HG03575 (cell line): ENCODE data around the gene PIK3C3.
A peak's percentile ranks its signal among the peaks of the same experiment; 100 is the strongest.
"Not testable (repeated sequence)": the region's sequence is repeated elsewhere in the genome, so short reads cannot be mapped to it uniquely, and the experiment has no call there.

ENCODE experiments used
- ATAC-seq: cut with Tn5 transposase; IDR thresholded peaks from one replicate; pipeline ENCODE4 v1.9.1; 2021; ENCODE audit not compliant: unreplicated experiment, insufficient number of reproducible peaks, low FRiP score; ENCODE audit errors: extremely low read depth

The PIK3C3 gene

DNA sequence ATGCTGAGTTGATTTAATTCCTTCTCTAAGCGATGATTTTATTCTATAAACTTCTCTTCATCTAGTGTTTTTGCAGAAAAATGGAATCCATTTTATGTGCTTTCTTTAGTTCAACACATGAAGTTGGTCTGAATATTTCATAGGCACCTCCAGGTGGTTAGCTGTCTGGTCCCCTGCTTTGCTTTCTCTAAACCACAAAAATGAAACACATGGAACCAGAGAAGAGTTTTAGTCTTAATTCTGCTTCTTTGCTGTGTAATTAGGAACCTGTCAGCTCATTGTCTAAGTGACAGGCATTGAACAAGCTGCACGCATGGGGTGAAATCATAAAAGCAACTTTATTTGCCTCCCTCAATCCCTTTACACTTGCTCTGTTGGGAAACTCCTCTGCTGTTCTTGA is 150.4 kb downstream of the PIK3C3 start:
- ATAC-seq = no peak

GRCh38 chr18:42106784-42107183 is 151.8 kb downstream of the PIK3C3 start:
- no peak for ATAC-seq

DNA sequence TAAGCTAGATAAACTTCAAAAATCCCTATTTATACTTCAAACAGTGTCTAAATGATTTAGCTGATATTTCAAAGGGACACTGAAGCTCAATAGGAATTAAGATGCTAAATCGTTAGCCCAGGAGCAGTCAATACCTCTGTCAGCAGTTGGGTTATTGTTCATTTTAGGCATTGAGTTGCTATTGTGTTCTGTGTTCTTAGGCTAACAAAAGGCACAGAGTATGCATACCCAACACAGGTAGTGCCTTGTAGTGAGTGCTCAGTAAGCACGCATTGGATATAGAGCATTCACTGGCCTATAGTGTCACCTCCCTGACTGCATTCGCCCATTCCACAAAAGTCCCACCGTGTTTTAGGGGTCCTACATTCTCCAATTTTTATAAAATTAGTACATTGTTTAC is 152.3 kb downstream of the PIK3C3 start:
- no peak for ATAC-seq

- ATAC-seq = no peak
These were observed 152.8 kb downstream of the PIK3C3 start for GRCh38 chr18:42107691-42108450.

DNA sequence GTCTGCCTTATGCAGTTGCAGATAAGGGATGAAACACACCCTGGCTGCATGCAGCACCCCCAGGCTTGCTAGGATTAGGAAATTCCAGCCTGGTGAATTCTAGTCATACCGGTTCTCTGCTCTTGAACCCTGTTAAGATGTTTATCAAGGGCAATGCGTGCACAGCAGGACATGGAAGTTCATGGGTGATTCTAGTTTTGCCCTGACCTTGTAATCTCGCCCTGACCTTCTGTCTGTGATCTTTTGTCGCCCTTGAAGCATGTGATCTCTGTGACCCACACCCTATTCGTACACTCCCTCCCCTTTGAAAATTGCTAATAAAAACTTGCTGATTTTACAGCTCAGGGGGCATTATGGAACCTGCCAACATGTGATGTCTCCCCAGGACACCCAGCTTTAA is 157.1 kb downstream of the PIK3C3 start:
- ATAC-seq = not testable (repeated sequence)

GRCh38 chr18:42112657-42113420 is 157.8 kb downstream of the PIK3C3 start:
- no peak for ATAC-seq

DNA sequence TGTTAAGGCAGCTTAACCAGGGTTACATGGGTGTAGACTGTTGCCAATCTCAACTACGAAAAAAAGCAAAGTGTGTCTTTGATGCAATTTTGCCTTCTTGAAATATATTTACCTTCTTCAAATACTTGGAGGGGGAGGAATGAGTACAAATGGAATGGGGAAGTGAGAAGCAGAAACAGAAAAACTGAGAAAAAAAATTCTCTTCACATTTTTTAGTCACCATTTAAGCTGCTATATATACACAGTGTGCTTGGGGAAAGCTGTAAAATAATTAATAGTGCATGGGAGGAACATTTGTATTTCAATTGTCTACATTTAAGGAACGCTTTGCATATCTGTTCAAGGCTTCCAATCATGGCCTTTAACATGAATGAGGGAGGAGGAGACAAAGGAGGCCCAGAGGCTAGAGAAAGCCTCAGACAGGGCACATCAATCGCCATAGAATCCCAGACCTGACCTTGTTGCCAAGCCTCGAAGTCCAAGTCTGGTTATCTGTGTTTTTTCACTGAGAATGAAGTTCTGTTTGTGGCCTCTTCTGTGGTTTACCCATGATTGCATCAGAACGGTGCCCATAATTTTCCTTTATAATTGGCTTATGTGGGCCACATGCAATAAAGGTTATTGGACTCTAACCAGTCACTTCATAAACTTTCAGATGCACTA is 158.6 kb downstream of the PIK3C3 start:
- no peak for ATAC-seq

- peak; percentile 72 for ATAC-seq
These were observed 159.4 kb downstream of the PIK3C3 start for GRCh38 chr18:42114310-42114943.

DNA sequence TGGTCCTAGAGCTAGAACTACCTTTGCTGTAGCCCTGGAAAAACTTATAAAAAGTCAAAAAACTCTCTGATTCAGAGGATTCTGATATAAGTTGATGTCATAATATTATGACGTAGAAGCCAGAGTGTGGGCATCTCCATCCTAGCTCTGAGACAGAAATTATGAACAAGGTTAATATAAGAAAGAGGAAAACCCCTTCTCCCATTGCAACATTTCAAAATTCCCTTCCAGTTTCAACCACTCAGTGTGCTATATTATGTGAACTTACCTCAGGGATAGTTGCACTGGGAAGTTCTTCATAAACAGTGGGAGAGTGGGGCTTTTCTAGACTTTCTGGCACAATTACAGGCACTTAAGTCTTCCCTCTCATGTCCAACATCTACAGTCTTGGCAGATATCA is 171.6 kb downstream of the PIK3C3 start:
- no peak for ATAC-seq

DNA sequence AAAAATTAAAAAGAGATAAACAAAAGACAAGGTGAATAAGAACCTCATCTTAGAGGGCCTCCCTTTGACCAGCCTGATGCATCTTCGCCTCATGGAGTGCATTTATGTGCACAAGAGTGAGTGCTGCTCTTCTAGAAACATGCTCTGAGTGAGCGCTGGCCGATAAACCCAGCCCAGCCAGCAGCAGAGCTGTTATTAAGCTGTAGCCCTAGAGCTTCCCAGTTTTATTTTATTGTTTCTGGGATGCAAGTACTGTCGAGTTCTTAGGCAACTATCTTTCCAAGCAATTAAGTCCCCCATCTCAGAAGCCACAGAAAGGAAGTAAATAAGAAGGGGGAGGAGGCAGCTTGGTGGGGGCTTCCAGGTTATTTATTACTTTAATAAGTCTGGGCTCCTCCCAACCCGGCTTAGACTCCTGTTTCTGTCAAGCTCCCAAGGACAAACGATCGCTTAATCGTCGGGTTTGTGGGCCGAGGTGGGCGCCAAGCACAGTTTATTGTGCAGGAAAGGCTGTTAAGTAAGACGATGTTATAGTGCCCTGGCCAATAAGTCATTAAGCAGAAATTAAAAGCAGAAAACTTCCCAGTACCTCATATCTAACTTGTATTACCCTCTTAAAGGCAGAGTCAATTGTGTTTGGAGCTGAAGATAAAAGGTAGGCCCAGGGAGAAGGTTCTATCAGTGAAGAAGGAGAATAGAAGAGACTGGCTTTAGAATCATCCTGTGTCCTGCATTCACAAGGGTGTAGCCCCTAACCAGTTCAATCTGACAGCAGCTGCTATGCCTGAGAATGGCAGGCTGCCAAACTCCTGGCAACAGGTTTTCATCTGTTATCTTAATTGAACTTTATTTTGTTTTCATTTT is 176.3 kb downstream of the PIK3C3 start:
- no peak for ATAC-seq

GRCh38 chr18:42131930-42132244 is 176.9 kb downstream of the PIK3C3 start:
- ATAC-seq = no peak
